Activated T-cell treated with anti-CD3 and anti-CD28 coated beads, Interleukin-2, amount 50 U/mL, for 72 hours (primary cell): ENCODE measurements around the gene OIP5. TPM values are rescaled to one million over a fixed set of nuclear protein-coding genes. Genes with fewer than 3 reads are reported as not detected.
"Not testable (repeated sequence)": the region's sequence is repeated elsewhere in the genome, so short reads cannot be mapped to it uniquely, and the experiment has no call there.

Experiments
- ATAC-seq, 2 donors: fragments of 150-1000 bp; cut with Tn5 transposase; replicated peaks in 1 of 2; 2 replicates each; pipeline ENCODE4 v1.10.0; 2021; ENCODE audit warnings: moderate library complexity in 2 of 2, mild to moderate bottlenecking in 1 of 2
- DNase-seq, 2 donors: peaks; one replicate each; pipeline ENCODE4 v3.0.0; 2021 to 2022; ENCODE audit warnings: mixed read lengths in 1 of 2
- H3K27ac Mint-ChIP-seq: one replicate; pipeline ENCODE4 v1.8.0; 2022; ENCODE audit warnings: mild to moderate bottlenecking, moderate library complexity, mixed read lengths
- H3K27me3 Mint-ChIP-seq: one replicate; pipeline ENCODE4 v1.8.0; 2022; ENCODE audit warnings: low read depth, mixed read lengths
- H3K36me3 Mint-ChIP-seq, 2 donors: one replicate each; pipeline ENCODE4 v1.8.0; 2022; ENCODE audit warnings: mixed read lengths in 2 of 2, mild to moderate bottlenecking in 1 of 2; ENCODE audit not compliant: insufficient read depth in 2 of 2
- H3K4me1 Mint-ChIP-seq: one replicate; pipeline ENCODE4 v1.8.0; 2022; ENCODE audit warnings: low read depth, mixed read lengths
- H3K4me3 Mint-ChIP-seq, 2 donors: one replicate each; pipeline ENCODE4 v1.8.0; 2022; ENCODE audit warnings: mild to moderate bottlenecking in 2 of 2, mixed read lengths in 2 of 2, moderate library complexity in 2 of 2
- H3K9me3 Mint-ChIP-seq, 2 donors: one replicate each; pipeline ENCODE4 v1.8.0; 2022; ENCODE audit warnings: mixed read lengths in 2 of 2
- total RNA-seq, 2 donors: library from RNA; stranded (reverse); gene quantifications; one replicate each; pipeline ENCODE4 v1.2.3, GENCODE V29; 2022

Gene OIP5
- total RNA-seq, 2 donors from 2014 or later, result 15.3 TPM

DNA sequence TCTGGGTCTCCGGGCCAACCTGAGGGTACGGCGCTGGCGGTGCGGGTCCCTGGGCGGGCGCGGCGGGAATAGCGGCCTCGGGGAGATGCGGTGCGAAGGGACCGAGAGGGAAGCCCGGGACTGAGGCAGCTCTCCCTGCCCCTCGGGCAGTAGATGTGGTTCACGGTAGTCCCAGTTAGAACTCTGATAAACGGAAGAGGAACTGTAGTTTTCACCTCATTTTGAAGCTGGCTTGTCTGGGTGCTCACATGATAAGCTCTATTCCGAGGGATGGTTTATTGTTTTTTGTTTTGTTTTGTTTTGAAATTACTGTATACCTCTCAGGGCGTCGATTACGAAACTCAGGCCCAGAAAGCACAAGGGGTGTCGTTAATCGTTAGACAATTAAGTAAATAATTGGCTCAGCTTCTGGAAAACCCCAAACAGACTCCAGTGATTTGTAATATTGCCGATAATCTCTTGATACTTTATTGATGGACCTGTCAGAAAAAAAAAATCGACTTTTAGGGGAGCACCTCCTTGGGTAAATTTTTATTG, 703 bp upstream of the OIP5 start:
- H3K9me3 Mint-ChIP-seq, result no peaks in the 10 kb centered on the region
- H3K4me1 Mint-ChIP-seq, result peaks cover 46% of the 10 kb centered on the region
- DNase-seq (no peak), ATAC-seq (peak; percentile 7 to 9)
- H3K27ac Mint-ChIP-seq, result peak overlapping the region; percentile 79
- peaks cover 7 to 28% of the 10 kb centered on the region in 2 donors for H3K36me3 Mint-ChIP-seq
- peak overlapping the region; percentile 88 to 96 for H3K4me3 Mint-ChIP-seq
- no peaks in the 10 kb centered on the region for H3K27me3 Mint-ChIP-seq

DNA sequence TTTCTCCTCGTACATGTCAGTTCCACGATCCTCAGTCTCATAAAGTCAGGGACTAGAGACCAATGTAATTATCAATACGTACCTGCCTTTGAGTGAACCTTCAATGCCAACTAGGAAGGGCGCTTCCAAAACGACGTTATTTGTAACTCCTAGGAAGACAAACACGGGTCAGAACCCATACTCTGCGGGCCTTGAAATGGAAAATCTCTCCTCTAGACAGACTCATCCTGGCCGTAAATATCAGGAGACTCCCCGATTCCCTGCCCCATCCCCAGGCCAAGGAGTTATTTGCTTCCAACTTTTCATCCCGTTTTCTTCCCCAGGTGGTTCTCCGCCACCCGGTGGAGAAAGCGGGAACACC, 578 bp downstream of the OIP5 start:
- Mint-ChIP-seq H3K4me3 (peak overlapping the region; percentile 88 to 96), H3K27ac (peak overlapping the region; percentile 84), H3K36me3 (peaks cover 4 to 16% of the 10 kb centered on the region in 2 donors), H3K4me1 (peaks cover 33% of the 10 kb centered on the region), H3K27me3 (no peaks in the 10 kb centered on the region), H3K9me3 (no peaks in the 10 kb centered on the region)
- no peak for ATAC-seq
- DNase-seq, result no peak

DNA sequence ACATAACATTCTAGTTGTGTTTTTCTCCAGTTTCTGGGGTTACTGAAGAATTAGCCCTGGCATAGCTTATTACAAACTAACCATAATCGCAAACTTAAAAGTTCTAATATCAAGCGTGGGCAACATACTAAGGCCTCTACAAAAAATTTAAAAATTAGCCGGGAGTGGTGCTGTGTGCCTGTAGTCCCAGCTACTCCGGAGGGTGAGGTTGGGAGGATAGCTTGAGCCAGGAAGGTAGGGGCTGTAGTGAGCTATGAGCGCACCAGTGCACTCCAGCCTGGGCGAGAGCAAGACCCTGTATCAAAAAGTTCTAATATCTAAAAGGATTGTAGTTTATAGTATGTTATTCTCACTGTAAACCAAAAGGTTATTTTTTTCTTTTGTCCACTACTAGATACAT, 1.1 kb downstream of the OIP5 start:
- Mint-ChIP-seq H3K4me3 (peak overlapping the region; percentile 88 to 96), H3K27ac (peak overlapping the region; percentile 84), H3K4me1 (peaks cover 28% of the 10 kb centered on the region), H3K9me3 (no peaks in the 10 kb centered on the region), H3K36me3 (peaks cover 1 to 12% of the 10 kb centered on the region in 2 donors), H3K27me3 (no peaks in the 10 kb centered on the region)
- DNase-seq (no peak), ATAC-seq (no peak)

DNA sequence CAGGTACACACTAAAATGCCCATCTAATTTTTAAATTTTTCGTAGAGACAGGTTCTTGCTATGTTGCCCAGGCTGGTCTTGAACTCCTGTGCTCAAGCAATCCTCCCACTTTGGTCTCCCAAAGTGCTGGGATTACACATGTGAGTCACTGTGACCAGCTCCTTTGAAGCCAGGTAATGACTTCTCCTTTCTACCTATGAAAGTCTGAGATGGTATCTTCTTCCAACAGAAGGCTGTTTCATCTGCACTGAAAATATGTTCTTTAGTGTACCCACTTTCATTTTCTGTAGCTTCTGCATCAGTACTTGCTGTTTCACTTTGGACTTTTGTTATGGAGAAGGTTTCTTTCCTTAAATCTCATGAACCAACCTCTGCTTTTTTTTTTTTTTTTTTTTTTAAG, 8.8 kb downstream of the OIP5 start:
- ATAC-seq (peak; percentile 60 to 72), DNase-seq (no peak)
- Mint-ChIP-seq H3K36me3 (peaks cover 0 to 9% of the 10 kb centered on the region in 2 donors), H3K4me1 (peaks cover 18% of the 10 kb centered on the region), H3K27ac (no peak overlapping the region), H3K4me3 (peak overlapping the region in 1 of 2 donors; percentile 34), H3K9me3 (no peaks in the 10 kb centered on the region), H3K27me3 (no peaks in the 10 kb centered on the region)

DNA sequence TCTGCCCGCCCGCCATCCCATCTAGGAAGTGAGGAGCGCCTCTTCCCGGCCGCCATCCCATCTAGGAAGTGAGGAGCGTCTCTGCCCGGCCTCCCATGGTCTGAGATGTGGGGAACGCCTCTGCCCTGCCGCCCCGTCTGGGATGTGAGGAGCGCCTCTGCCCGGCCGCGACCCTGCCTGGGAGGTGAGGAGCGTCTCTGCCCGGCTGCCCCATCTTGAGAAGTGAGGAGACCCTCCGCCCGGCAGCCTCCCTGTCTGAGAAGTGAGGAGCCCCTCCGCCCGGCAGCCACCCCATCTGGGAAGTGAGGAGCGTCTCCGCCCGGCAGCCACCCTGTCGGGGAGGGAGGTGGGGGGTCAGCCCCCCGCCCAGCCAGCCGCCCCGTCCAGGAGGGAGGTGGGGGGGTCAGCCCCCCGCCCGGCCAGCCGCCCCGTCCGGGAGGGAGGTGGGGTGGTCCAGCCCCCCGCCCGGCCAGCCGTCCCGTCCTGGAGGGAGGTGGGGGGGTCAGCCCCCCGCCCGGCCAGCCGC, 11.5 kb downstream of the OIP5 start:
- not testable (repeated sequence) for H3K4me3 Mint-ChIP-seq, H3K9me3 Mint-ChIP-seq, DNase-seq, ATAC-seq, H3K27ac Mint-ChIP-seq, H3K27me3 Mint-ChIP-seq
- Mint-ChIP-seq H3K36me3 (peaks cover 0 to 10% of the 10 kb centered on the region in 2 donors), H3K4me1 (peaks cover 18% of the 10 kb centered on the region)

DNA sequence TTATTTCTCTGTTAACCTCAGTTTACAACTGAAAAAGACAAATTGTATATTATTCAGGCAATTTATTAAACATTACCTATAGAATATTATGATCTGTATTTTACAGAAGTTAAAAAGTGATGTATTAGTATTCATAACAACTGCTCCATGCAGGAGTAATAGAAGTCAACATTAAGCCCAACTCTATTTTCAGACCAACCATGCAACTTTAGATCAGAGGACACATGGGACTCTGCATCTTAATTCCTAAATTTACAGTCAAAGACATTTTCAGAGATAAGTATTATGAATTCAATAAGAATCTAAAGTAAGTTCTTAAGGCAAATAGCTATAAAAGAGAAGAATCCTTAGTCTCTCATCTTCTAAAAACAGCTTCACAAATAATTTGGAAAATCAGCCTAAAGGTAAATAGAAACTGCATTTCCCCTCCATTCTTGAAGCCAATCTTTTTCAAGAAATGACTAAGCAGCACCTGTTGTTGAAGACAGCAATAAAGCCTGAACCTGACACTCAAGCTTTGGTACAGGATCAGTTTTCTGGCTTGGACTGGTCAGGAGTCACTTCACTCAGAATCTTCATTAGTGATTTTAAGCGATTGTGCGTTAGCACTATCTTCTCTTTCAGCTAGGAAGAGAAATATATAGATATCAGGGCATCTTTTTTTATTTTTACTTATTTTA, 23.0 kb downstream of the OIP5 start:
- ATAC-seq (no peak), DNase-seq (no peak)
- no peak overlapping the region for H3K4me3 Mint-ChIP-seq
- H3K27me3 Mint-ChIP-seq, result no peaks in the 10 kb centered on the region
- peaks cover 0 to 13% of the 10 kb centered on the region in 2 donors for H3K36me3 Mint-ChIP-seq
- H3K27ac Mint-ChIP-seq, result no peak overlapping the region
- no peaks in the 10 kb centered on the region for H3K9me3 Mint-ChIP-seq
- peaks cover 5% of the 10 kb centered on the region for H3K4me1 Mint-ChIP-seq

DNA sequence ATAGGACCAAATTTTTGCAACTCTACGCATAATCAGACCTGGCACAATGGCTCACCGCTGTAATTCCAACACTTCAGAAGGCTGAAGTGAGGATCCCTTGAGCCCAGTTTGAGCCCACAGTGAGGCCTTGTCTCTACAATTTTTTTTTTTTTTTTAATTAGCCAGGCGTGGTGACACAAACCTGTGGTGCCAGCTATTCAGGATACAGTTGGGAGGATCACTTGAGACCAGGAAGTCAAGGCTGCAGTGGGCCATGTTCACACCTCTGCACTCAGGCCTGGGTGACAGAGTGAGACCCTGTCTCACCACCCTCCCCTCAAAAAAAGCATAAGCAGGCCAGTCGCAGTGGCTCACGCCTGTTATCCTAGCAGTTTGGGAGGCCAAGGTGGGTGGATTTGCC, 24.7 kb downstream of the OIP5 start:
- H3K27me3 Mint-ChIP-seq, result no peaks in the 10 kb centered on the region
- no peak overlapping the region for H3K4me3 Mint-ChIP-seq
- ATAC-seq, result no peak
- H3K4me1 Mint-ChIP-seq, result peaks cover 5% of the 10 kb centered on the region
- no peak for DNase-seq
- no peaks in the 10 kb centered on the region for H3K9me3 Mint-ChIP-seq
- no peak overlapping the region for H3K27ac Mint-ChIP-seq
- H3K36me3 Mint-ChIP-seq, result peaks cover 0 to 10% of the 10 kb centered on the region in 2 donors

DNA sequence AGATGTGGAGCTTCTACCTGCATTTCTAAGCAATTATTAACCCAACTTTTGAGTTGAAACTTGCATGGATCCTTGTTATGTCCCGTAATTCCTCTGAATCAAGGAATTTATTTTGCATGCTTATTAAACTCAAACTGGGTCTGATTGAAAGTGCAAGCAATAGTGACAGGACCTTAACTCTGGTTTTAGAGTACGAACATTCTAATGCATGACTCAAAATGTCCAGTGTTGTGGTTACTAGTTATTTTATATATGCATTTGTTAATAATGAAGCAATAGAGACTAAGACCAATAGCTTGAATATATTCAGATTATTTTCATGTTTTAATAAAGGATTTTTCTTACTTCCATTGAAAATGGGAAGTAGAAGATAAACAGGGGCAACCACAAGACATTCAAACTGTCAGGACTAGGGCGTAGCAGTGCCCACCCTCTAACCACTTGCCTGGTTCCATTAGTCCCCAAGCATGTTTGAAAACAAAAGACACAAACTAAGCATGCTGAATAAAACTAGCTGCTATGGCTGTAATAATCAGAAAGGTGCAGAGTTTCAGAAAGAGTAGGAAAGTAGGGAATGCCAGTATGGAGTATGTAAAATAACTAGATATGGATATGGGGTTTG, 28.1 kb downstream of the OIP5 start:
- H3K27ac Mint-ChIP-seq, result no peak overlapping the region
- H3K4me1 Mint-ChIP-seq, result peaks cover 11% of the 10 kb centered on the region
- H3K4me3 Mint-ChIP-seq, result no peak overlapping the region
- no peaks in the 10 kb centered on the region for H3K27me3 Mint-ChIP-seq
- H3K9me3 Mint-ChIP-seq, result no peaks in the 10 kb centered on the region
- ATAC-seq (no peak), DNase-seq (no peak)
- H3K36me3 Mint-ChIP-seq, result peaks cover 4 to 13% of the 10 kb centered on the region in 2 donors

DNA sequence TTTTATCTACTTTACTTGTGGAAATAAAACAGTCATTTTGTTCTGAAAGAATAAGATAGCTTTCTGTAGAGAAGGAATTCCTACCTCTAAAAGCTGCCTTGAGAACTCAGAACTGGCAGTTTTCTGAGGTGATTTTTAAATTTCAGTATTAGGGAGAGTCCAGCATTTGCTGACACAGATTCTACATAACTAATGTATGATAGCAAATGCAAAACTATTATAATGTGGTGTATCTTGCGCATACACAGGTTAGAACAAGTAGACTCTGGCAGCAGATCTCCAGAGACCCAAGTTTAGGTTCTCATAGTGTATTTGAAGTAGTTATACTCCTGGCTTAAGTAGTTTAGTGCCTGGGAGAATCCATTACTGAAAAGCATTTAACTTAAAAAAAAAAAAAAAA, 30.8 kb downstream of the OIP5 start:
- peaks cover 10% of the 10 kb centered on the region for H3K4me1 Mint-ChIP-seq
- H3K36me3 Mint-ChIP-seq, result peaks cover 8 to 12% of the 10 kb centered on the region in 2 donors
- no peak overlapping the region for H3K4me3 Mint-ChIP-seq
- DNase-seq (no peak), ATAC-seq (no peak)
- no peaks in the 10 kb centered on the region for H3K27me3 Mint-ChIP-seq
- H3K27ac Mint-ChIP-seq, result peak overlapping the region; percentile 9
- H3K9me3 Mint-ChIP-seq, result no peaks in the 10 kb centered on the region

DNA sequence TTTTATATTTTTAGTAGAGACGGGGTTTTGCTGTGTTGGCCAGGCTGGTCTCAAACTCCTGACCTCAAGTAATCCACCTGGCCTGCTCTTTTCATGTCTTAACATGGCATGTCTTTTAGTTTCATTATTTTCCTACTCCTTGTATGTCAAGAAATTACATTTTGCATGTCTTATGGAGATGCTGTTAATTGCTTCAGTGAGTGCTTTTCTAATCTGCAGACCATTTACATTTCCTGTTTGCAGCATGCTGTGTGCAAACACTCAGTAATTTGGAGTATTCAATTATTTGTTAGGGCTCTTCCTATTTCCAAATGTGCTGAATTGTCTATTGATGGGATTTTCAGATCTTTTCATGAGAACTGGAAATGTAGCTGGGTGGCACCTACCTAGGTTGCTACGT, 31.3 kb downstream of the OIP5 start:
- H3K4me3 Mint-ChIP-seq, DNase-seq, H3K9me3 Mint-ChIP-seq, H3K4me1 Mint-ChIP-seq, ATAC-seq, H3K27me3 Mint-ChIP-seq: not testable (repeated sequence)
- Mint-ChIP-seq H3K27ac (peak overlapping the region; percentile 9), H3K36me3 (peaks cover 8 to 13% of the 10 kb centered on the region in 2 donors)

DNA sequence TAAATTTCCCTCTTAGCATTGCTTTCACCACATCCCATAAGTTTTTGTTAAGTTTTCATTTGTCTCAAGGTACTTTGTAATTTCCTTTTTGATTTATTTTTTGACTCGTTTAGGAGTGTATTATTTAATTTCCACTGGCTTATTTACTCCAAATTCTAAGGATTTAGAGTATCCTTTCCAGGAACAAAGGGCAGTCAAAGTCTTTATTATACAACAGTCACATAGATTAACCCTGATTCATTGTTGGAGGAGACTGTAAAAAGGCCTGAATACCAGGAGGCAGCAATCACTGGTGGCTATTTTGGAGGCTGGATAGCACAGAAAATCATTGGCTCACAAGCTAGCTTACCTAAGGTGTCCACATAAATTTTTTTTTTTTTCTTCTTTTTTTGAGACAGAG, 39.9 kb downstream of the OIP5 start:
- no peak for ATAC-seq
- H3K27ac Mint-ChIP-seq, result peak overlapping the region; percentile 86
- no peak overlapping the region for H3K4me3 Mint-ChIP-seq
- H3K36me3 Mint-ChIP-seq, result peaks cover 0 to 14% of the 10 kb centered on the region in 2 donors
- peaks cover 20% of the 10 kb centered on the region for H3K4me1 Mint-ChIP-seq
- H3K27me3 Mint-ChIP-seq, result no peaks in the 10 kb centered on the region
- H3K9me3 Mint-ChIP-seq, result no peaks in the 10 kb centered on the region
- no peak for DNase-seq

DNA sequence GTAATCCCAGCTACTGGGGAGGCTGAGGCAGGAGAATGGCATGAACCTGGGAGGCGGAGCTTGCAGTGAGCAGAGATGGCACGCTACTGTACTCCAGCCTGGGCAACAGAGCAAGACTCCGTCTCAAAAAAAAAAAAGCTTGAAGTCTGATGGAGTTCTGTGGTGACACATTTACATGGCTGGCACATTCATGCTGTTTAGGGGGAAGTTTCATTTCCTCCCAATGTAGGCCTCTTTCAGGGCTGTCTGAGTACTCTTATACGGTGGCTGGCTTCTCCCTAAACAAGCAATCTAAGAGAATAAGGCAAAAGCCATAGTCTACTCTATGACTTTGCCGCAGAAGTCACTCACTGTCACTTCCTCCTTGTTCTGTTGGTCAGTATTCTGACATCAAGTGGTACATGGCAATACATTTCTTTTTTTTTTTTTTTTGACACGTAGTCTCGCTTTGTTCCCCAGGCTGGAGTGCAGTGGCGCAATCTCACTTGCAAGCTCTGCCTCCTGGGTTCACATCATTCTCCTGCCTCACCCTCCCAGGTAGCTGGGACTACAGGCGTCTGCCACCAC, 41.2 kb downstream of the OIP5 start:
- peaks cover 6 to 22% of the 10 kb centered on the region in 2 donors for H3K36me3 Mint-ChIP-seq
- no peak overlapping the region for H3K4me3 Mint-ChIP-seq
- ATAC-seq, result peak; percentile 39 to 66

DNA sequence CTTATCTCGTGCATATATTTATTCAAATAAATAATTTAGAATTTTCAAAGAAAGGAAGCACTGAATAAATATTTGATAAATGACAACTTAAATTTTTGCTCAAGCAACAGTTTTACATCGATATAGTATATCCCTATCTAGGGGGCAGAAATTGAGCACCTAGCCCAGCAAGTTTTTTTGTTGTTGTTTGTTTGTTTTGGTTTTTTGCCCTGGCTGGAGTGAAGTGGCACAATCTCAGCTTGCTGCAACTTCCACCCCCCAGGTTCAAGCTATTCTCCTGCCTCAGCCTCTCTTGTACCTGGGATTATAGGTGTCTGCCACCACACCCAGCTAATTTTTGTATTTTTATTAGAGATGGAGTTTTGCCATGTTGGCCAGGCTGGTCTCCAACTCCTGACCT, 42.4 kb downstream of the OIP5 start:
- no peak for DNase-seq
- H3K27ac Mint-ChIP-seq, result no peak overlapping the region
- no peaks in the 10 kb centered on the region for H3K27me3 Mint-ChIP-seq
- ATAC-seq, result no peak
- no peaks in the 10 kb centered on the region for H3K9me3 Mint-ChIP-seq
- peaks cover 46% of the 10 kb centered on the region for H3K4me1 Mint-ChIP-seq
- peaks cover 11 to 31% of the 10 kb centered on the region in 2 donors for H3K36me3 Mint-ChIP-seq
- H3K4me3 Mint-ChIP-seq, result no peak overlapping the region

More for the DNA sequence above, 41.2 kb downstream of the OIP5 start:
- Mint-ChIP-seq H3K4me1 (peaks cover 34% of the 10 kb centered on the region), H3K27me3 (no peaks in the 10 kb centered on the region), H3K9me3 (no peaks in the 10 kb centered on the region), H3K27ac (peak overlapping the region; percentile 33)
- no peak for DNase-seq
